Adrenal gland (tissue), 5 donors: ENCODE data around the gene NRAS.

Experiments used
- POLR2A ChIP-seq, 2 donors: fragments of 450-650 bp; IDR thresholded peaks; one replicate each; pipeline ENCODE4 v1.6.1; 2017; ENCODE audit warnings: antibody characterized with exemption in 2 of 2, mild to moderate bottlenecking in 2 of 2, moderate library complexity in 1 of 2
- TF ChIP-seq, protein P1 (sequence below), 6 experiments: fragments of 450-650 bp in 4 of 6; fragments of 200-600 bp in 2 of 6; sonication (generic) in 1 of 6; IDR thresholded peaks; 1 replicate in 5 of 6; 2 replicates in 1 of 6; pipeline versions ENCODE4 v1.5.1 to v1.8.0; 2016 to 2021; ENCODE audit warnings: antibody characterized with exemption in 6 of 6, mild to moderate bottlenecking in 2 of 6, moderate library complexity in 1 of 6
- donor health status: DM: no; HTN: no; CAD: no.

DNA sequence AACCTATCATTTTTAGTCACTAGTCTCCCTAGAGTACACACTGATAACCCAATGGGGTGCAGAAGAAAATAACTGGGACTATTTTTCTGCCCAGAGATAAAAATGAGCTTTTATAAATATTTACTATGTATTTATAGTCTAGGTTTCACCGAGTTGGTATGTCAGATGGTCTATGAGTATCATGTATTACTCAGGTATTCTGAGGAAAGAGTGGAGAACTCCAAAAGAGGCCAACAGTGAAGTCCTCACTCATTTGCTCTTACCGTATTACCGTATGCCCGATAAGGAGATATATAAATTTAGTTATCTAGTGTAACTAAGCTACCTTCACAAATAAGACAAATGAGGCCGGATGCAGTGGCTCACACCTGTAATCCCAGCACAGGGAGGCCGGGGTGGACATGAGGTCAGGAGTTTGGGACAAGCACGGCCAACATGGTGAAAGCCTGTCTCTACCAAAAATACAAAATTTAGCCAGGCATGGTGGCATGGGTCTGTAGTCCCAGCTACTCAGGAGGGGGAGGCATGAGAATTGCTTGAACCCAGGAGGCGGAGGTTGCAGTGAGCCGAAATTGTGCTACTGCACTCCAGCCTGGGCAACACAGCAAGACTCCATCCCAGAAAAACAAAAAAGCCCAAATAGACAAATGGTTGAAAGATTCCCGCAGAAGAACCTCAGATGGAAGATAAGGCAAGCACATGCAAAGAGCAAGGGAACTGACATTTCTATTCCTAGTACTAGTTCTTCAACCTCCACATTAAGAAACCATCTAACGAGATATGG, 25.6 kb upstream of the NRAS start:
- TF ChIP-seq POLR2A (IDR thresholded peaks at IDR 0.05), result no peak
- TF ChIP-seq, protein P1, sequence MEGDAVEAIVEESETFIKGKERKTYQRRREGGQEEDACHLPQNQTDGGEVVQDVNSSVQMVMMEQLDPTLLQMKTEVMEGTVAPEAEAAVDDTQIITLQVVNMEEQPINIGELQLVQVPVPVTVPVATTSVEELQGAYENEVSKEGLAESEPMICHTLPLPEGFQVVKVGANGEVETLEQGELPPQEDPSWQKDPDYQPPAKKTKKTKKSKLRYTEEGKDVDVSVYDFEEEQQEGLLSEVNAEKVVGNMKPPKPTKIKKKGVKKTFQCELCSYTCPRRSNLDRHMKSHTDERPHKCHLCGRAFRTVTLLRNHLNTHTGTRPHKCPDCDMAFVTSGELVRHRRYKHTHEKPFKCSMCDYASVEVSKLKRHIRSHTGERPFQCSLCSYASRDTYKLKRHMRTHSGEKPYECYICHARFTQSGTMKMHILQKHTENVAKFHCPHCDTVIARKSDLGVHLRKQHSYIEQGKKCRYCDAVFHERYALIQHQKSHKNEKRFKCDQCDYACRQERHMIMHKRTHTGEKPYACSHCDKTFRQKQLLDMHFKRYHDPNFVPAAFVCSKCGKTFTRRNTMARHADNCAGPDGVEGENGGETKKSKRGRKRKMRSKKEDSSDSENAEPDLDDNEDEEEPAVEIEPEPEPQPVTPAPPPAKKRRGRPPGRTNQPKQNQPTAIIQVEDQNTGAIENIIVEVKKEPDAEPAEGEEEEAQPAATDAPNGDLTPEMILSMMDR (IDR thresholded peaks at IDR 0.05), result no peak
